ENCODE measurements around the gene FGF22.

The FGF22 gene

DNA sequence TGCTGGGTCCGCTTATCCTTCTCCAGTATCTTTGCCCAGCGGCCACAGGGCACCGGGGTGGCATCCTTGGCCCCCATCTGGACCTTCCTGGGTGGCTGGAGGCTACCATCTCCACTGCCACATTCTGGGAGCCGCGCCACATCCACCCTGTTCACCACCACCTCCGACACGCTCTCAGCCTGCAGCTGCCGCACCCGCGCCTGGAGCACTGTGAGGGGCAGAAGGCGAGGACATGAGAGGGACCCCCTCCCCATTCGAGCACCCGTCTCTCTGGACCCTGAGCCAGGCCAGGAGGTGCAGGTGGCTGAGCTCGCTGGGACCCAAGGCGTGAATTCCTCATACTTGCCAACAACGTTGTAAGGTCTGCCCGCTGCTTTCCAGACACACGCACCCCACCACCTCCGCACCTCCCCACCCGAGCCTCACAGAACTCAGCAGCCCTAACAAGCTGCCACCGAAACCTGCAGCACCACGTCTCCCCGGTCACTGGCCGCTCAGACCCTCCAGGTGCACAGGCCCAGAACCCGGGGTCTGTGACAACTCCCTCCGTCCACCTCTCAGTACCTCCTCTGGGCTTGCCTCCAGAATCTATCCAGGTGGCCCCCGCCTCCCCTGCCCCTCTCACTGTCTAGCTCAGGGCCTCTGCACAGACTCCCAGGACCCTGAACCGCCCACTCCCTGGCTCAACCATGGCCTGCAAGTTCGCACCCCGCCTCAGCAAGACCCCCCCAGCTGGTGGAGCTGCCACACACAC, 9.5 kb upstream of the FGF22 start:
- in situ Hi-C loops (cut with HindIII; ENCODE audit: low sequenced_read_pairs) = no loop called here
- no peak for DNase-seq (ENCODE audit: low read depth)
- H3K4me3 ChIP-seq (ENCODE audit: low read depth, low read length) = no peak overlapping the region
- TF ChIP-seq, protein P1, sequence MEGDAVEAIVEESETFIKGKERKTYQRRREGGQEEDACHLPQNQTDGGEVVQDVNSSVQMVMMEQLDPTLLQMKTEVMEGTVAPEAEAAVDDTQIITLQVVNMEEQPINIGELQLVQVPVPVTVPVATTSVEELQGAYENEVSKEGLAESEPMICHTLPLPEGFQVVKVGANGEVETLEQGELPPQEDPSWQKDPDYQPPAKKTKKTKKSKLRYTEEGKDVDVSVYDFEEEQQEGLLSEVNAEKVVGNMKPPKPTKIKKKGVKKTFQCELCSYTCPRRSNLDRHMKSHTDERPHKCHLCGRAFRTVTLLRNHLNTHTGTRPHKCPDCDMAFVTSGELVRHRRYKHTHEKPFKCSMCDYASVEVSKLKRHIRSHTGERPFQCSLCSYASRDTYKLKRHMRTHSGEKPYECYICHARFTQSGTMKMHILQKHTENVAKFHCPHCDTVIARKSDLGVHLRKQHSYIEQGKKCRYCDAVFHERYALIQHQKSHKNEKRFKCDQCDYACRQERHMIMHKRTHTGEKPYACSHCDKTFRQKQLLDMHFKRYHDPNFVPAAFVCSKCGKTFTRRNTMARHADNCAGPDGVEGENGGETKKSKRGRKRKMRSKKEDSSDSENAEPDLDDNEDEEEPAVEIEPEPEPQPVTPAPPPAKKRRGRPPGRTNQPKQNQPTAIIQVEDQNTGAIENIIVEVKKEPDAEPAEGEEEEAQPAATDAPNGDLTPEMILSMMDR (IDR thresholded peaks at IDR 0.05; ENCODE audit: low read depth, low read length, missing control alignments) = no peak

- in situ Hi-C loops (cut with HindIII; ENCODE audit: low sequenced_read_pairs) = no loop called here
- TF ChIP-seq, protein P1 (IDR thresholded peaks at IDR 0.05; ENCODE audit: low read depth, low read length, missing control alignments) = no peak
- peak overlapping the region; percentile 89 for H3K4me3 ChIP-seq (ENCODE audit: low read depth, low read length)
- DNase-seq (ENCODE audit: low read depth) = peak; percentile 28
These were observed 7.1 kb upstream of the FGF22 start for GRCh38 chr19:632579-633067.

- in situ Hi-C loops (cut with HindIII; ENCODE audit: low sequenced_read_pairs) = no loop called here
- TF ChIP-seq, protein P1 (IDR thresholded peaks at IDR 0.05; ENCODE audit: low read depth, low read length, missing control alignments) = no peak
- peak; percentile 97 for DNase-seq (ENCODE audit: low read depth)
- peak within 1 kb of the TSS; percentile 89 for H3K4me3 ChIP-seq (ENCODE audit: low read depth, low read length)
These were observed 6.5 kb upstream of the FGF22 start, which contains the start of gene POLRMT for GRCh38 chr19:633068-633785. POLRMT (minus strand) TSS chr19:633537; CDS start chr19:633512, 25 bp downstream.

DNA sequence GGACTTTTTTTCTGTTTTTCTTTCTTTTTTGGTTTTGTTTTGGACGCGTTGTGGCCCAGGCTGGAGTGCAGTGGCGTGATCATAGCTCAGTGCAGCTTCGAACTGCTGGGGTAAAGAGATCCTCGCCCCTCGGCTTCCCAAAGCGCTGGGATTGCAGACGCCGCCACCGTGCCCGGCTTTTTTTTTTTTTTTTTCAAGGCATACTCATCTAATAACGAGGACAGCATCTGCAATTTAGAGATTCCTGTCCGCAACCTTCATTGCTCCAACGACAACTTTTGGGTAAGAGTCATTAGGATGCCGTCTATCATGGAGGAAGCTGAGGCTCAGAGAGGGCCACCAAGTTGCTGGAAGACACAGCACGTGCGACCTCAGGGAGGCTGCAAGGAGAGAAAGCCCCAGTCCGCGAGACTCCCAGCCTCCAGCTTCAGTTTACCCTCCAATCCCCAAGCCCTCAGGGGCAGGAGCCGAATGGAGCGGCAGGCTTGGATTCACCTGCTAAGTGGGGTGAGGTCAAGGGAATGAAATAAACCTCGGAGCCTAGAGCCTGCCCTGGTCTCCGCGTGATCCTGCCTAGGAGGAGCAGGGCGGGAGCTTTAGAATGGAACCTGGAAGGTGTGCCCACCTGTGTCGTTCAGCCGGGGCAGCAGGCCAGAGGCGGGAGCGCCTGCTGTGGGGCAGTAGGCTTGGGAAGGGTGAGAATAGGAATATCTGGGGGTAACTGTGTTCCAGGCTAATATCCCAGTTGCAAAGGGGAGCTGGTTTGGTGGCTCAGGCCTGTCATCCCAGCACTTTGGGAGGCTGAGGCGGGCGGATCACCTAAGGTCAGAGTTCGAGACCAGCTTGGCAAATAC, 5.7 kb upstream of the FGF22 start:
- in situ Hi-C loops (cut with HindIII; ENCODE audit: low sequenced_read_pairs) = no loop called here
- TF ChIP-seq, protein P1 (IDR thresholded peaks at IDR 0.05; ENCODE audit: low read depth, low read length, missing control alignments) = no peak
- DNase-seq (ENCODE audit: low read depth) = no peak

GRCh38 chr19:634975-635652, 4.6 kb upstream of the FGF22 start:
- no peak for DNase-seq (ENCODE audit: low read depth)
- H3K4me3 ChIP-seq (ENCODE audit: low read depth, low read length) = no peak overlapping the region
- in situ Hi-C loops (cut with HindIII; ENCODE audit: low sequenced_read_pairs) = no loop called here
- TF ChIP-seq, protein P1 (IDR thresholded peaks at IDR 0.05; ENCODE audit: low read depth, low read length, missing control alignments) = no peak

More for the DNA sequence above, 5.7 kb upstream of the FGF22 start:
- H3K4me3 ChIP-seq (ENCODE audit: low read depth, low read length) = peak overlapping the region; percentile 89
